ENCODE data around the gene RAVER1. TPM values are rescaled to one million over a fixed set of nuclear protein-coding genes. Genes with fewer than 3 reads are reported as not detected.

Gene RAVER1
- total RNA-seq, 1 experiment from 2014 or later: 87.7 TPM

DNA sequence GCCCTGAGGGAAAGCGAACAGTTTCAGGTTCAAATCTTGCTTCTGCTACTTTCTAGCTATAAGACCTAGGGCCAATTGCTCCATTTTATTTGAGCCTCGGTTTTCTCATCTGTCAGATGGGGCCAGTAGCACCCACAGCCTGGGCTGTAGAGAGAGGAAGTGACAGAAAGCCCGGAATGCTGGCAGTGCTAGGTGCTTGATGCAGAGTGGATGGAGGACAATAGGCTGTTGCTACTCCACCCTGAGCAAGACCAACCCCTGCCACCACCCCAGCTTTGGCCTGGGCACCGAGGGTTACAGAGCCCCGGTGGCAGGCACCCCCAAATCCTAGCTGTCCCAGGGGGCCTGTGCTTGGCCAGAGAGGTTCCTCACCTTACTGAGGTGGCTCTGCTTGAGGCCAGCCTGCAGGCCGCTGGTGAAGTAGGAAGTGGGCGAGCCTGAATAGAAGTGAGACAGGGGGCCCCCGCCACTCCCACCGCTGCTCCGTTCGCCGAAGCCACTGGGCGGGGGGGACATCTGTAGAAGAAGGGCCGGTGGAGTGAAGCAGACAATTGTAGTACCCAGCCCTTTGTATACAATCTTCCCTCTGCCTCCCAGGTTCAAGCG lies 15.4 kb downstream of the RAVER1 start:
- no peak for TF ChIP-seq CTCF (conservative IDR thresholded peaks at IDR 0.05; ENCODE audit: low read depth, low read length)
- no peak for TF ChIP-seq EZH2 (IDR thresholded peaks at IDR 0.05; ENCODE audit: borderline replicate concordance, low read depth, low read length, poor library complexity, severe bottlenecking)
- no peak overlapping the region for H3K4me3 ChIP-seq (ENCODE audit: low read depth, low read length, poor library complexity, severe bottlenecking)
- POLR2A ChIA-PET (ENCODE audit: low non-redundant PET): no interaction called here
- H3K4me1 ChIP-seq (ENCODE audit: insufficient read depth, low read length, poor library complexity, severe bottlenecking): peaks cover 5% of the 10 kb centered on the region
- no peaks in the 10 kb centered on the region for H3K27me3 ChIP-seq (replicated peaks; ENCODE audit: insufficient read depth, low read depth, low read length, poor library complexity)
- no peak for DNase-seq (ENCODE audit: low spot score)
- CTCF ChIA-PET: no interaction called here
- BruUV-seq (replicated peaks): no TSS peak
- peaks cover 60% of the 10 kb centered on the region for H3K36me3 ChIP-seq (ENCODE audit: insufficient read depth, low read length, poor library complexity, severe bottlenecking)
- no peak overlapping the region for H3K27ac ChIP-seq (ENCODE audit: low read depth, low read length, poor library complexity, severe bottlenecking)
- intact Hi-C loops (cut with micrococcal nuclease; ENCODE audit: unreplicated experiment): no loop called here
- H3K9me3 ChIP-seq (ENCODE audit: low read depth, low read length, poor library complexity, severe bottlenecking): no peaks in the 10 kb centered on the region

- Histone ChIP-seq H3K4me3 (ENCODE audit: low read depth, low read length, poor library complexity, severe bottlenecking) (no peak overlapping the region), H3K9me3 (ENCODE audit: low read depth, low read length, poor library complexity, severe bottlenecking) (no peaks in the 10 kb centered on the region), H3K4me1 (ENCODE audit: insufficient read depth, low read length, poor library complexity, severe bottlenecking) (peaks cover 5% of the 10 kb centered on the region), H3K36me3 (ENCODE audit: insufficient read depth, low read length, poor library complexity, severe bottlenecking) (peaks cover 53% of the 10 kb centered on the region), H3K27ac (ENCODE audit: low read depth, low read length, poor library complexity, severe bottlenecking) (no peak overlapping the region), H3K27me3 (replicated peaks; ENCODE audit: insufficient read depth, low read depth, low read length, poor library complexity) (no peaks in the 10 kb centered on the region)
- POLR2A ChIA-PET (ENCODE audit: low non-redundant PET): no interaction called here
- CTCF ChIA-PET: no interaction called here
- intact Hi-C loops (cut with micrococcal nuclease; ENCODE audit: unreplicated experiment): no loop called here
- no TSS peak for BruUV-seq (replicated peaks)
- TF ChIP-seq CTCF (conservative IDR thresholded peaks at IDR 0.05; ENCODE audit: low read depth, low read length): no peak
- no peak for TF ChIP-seq EZH2 (IDR thresholded peaks at IDR 0.05; ENCODE audit: borderline replicate concordance, low read depth, low read length, poor library complexity, severe bottlenecking)
- no peak for DNase-seq (ENCODE audit: low spot score)
Observed at GRCh38 chr19:10317045-10317856, 16.1 kb downstream of the RAVER1 start.

DNA sequence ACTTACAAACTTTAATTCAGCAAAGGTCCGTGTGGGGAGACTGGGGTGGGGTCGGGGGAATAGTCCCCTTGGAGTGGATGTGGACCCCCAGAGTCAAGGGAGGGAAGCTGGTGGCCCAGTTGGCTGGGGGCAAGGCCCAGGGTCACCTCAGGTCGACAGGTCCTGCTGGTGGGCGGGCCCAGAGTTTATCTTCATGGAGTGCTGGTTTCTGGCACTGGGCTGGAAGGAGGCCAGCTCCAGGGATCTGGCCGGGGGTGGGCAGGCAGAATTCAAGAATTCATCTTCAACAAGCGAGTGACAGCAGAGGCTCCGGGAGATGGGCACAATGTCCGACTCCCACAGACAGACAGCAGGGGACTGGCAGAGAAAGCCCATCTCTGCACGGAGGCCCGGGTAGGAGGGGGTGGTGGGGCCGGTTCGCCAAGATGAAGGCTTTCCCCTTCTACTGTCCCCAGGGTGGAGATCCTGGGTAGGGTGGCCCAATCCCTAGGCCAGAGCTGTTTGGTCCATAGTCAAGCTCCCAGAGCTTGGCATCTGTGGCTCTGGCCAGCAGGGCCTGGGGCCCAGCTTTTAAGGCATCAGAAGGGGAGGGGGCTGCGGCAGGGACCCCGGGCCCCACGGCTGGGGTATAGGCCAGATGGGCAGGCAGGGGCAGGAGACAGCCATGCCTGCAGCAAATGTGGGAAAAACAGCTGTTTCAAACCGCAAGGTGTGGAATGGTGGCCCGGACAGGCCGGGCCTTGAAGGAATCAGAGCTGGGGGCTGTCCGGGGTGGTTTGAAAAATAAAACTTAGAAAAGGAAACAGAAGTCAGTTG lies 16.9 kb downstream of the RAVER1 start:
- Histone ChIP-seq H3K27ac (ENCODE audit: low read depth, low read length, poor library complexity, severe bottlenecking) (peak overlapping the region; percentile 68), H3K4me1 (ENCODE audit: insufficient read depth, low read length, poor library complexity, severe bottlenecking) (peaks cover 5% of the 10 kb centered on the region), H3K27me3 (replicated peaks; ENCODE audit: insufficient read depth, low read depth, low read length, poor library complexity) (no peaks in the 10 kb centered on the region), H3K4me3 (ENCODE audit: low read depth, low read length, poor library complexity, severe bottlenecking) (peak overlapping the region; percentile 75), H3K9me3 (ENCODE audit: low read depth, low read length, poor library complexity, severe bottlenecking) (no peaks in the 10 kb centered on the region), H3K36me3 (ENCODE audit: insufficient read depth, low read length, poor library complexity, severe bottlenecking) (peaks cover 45% of the 10 kb centered on the region)
- POLR2A ChIA-PET (ENCODE audit: low non-redundant PET): no interaction called here
- no peak for DNase-seq (ENCODE audit: low spot score)
- CTCF ChIA-PET: no interaction called here
- intact Hi-C loops (cut with micrococcal nuclease; ENCODE audit: unreplicated experiment): no loop called here
- TF ChIP-seq EZH2 (IDR thresholded peaks at IDR 0.05; ENCODE audit: borderline replicate concordance, low read depth, low read length, poor library complexity, severe bottlenecking) (no peak), CTCF (conservative IDR thresholded peaks at IDR 0.05; ENCODE audit: low read depth, low read length) (no peak)
- TSS peak; percentile 64 for BruUV-seq (replicated peaks)

All from A673 (cell line).